Retinal pigment epithelial cell (primary cell): Measurements from ENCODE around the gene SPON1.
"Not testable (repeated sequence)": the region's sequence is repeated elsewhere in the genome, so short reads cannot be mapped to it uniquely, and the experiment has no call there.

Experiments used
- DNase-seq: peaks from one replicate; pipeline ENCODE4 v3.0.0-alpha.2; 2010; ENCODE audit warnings: low read depth
- H3K4me3 ChIP-seq: 2 replicates; pipeline ENCODE4 v1.5.1; 2011; ENCODE audit warnings: mild to moderate bottlenecking, low read length, control low read depth, moderate library complexity
- CTCF ChIP-seq: conservative IDR thresholded peaks from 2 replicates; pipeline ENCODE4 v1.5.1; 2011; ENCODE audit warnings: low read depth, low read length, control low read depth, inconsistent platforms

The SPON1 gene

GRCh38 chr11:14021738-14022137 is 59.2 kb downstream of the SPON1 start:
- H3K4me3 ChIP-seq = no peak overlapping the region
- TF ChIP-seq CTCF = no peak
- DNase-seq = no peak

- TF ChIP-seq CTCF = no peak
- no peak overlapping the region for H3K4me3 ChIP-seq
- no peak for DNase-seq
Observed at GRCh38 chr11:14022251-14022650, 59.7 kb downstream of the SPON1 start.

GRCh38 chr11:14022821-14023220 is 60.3 kb downstream of the SPON1 start:
- no peak for DNase-seq
- no peak overlapping the region for H3K4me3 ChIP-seq
- TF ChIP-seq CTCF = no peak

- no peak overlapping the region for H3K4me3 ChIP-seq
- DNase-seq = no peak
- TF ChIP-seq CTCF = no peak
Observed at GRCh38 chr11:14026961-14027360, 64.4 kb downstream of the SPON1 start.

- no peak for TF ChIP-seq CTCF
- no peak for DNase-seq
Observed at GRCh38 chr11:14027525-14027924, 65.0 kb downstream of the SPON1 start.

GRCh38 chr11:14029440-14029839 is 66.9 kb downstream of the SPON1 start:
- DNase-seq = no peak
- no peak overlapping the region for H3K4me3 ChIP-seq
- no peak for TF ChIP-seq CTCF

More at GRCh38 chr11:14027525-14027924, 65.0 kb downstream of the SPON1 start:
- H3K4me3 ChIP-seq = no peak overlapping the region

GRCh38 chr11:14029971-14030920 is 67.7 kb downstream of the SPON1 start:
- TF ChIP-seq CTCF = no peak
- DNase-seq = peak; percentile 80
- no peak overlapping the region for H3K4me3 ChIP-seq

- not testable (repeated sequence) for DNase-seq, H3K4me3 ChIP-seq
Observed at GRCh38 chr11:14035526-14035925, 73.0 kb downstream of the SPON1 start.
